HCT116 (cell line): ENCODE measurements around the gene TRPV4.

Experiments
- CTCF ChIP-seq, 3 experiments: fragments of 200-600 bp in 1 of 3; sonication (generic) in 1 of 3; IDR thresholded peaks in 2 of 3; conservative IDR thresholded peaks in 1 of 3; 2 replicates each; pipeline ENCODE4 v1.5.1; 2012 to 2017; ENCODE audit warnings: low read depth in 2 of 3, low read length in 2 of 3, antibody characterized with exemption in 1 of 3, borderline replicate concordance in 1 of 3, control low read depth in 1 of 3, mild to moderate bottlenecking in 1 of 3, mixed read lengths in 1 of 3, mixed run types in 1 of 3, moderate library complexity in 1 of 3; ENCODE audit not compliant: insufficient read depth in 1 of 3
- EZH2 ChIP-seq: fragments of 200-600 bp; sonication (generic); IDR thresholded peaks from 2 replicates; pipeline ENCODE4 v1.6.1; 2017; ENCODE audit warnings: antibody characterized with exemption, mixed run types
- ZBTB33 ChIP-seq: IDR thresholded peaks from 2 replicates; pipeline ENCODE4 v1.6.1; 2011; ENCODE audit warnings: mild to moderate bottlenecking, low read length, moderate library complexity; ENCODE audit not compliant: insufficient replicate concordance; ENCODE audit errors: extremely low read depth

GRCh38 chr12:109741970-109742703 lies 91.1 kb downstream of the TRPV4 start:
- TF ChIP-seq ZBTB33 (no peak), EZH2 (no peak), CTCF (IDR thresholded peaks at IDR 0.05 in 2 of 3, conservative IDR thresholded peaks at IDR 0.05 in 1 of 3; ENCODE audit: borderline replicate concordance in 1 of 3, insufficient read depth in 1 of 3, low read depth in 2 of 3, low read length in 2 of 3) (no peak)
